GM23338 (cell line): ENCODE results near the gene FRAS1. TPM values are rescaled to one million over a fixed set of nuclear protein-coding genes. Genes with fewer than 3 reads are reported as not detected.

Experiments used
- ATAC-seq: fragments of 200-7000 bp; cut with Tn5 transposase; 3 replicates; pipeline ENCODE4 v1.9.1; 2020
- DNase-seq: peaks from one replicate; pipeline ENCODE4 v3.0.0-alpha.2; 2015; ENCODE audit warnings: low spot score
- H2AFZ ChIP-seq: fragments of 200-600 bp; sonication (generic); 2 replicates; pipeline ENCODE4 v1.8.0; 2016; ENCODE audit warnings: antibody characterized with exemption, mild to moderate bottlenecking, moderate library complexity
- H3F3A ChIP-seq: fragments of 200-600 bp; sonication (generic); replicated peaks from 2 replicates; pipeline ENCODE4 v1.8.0; 2017; ENCODE audit warnings: antibody characterized with exemption, mixed run types, low read depth
- H3K27ac ChIP-seq: fragments of 200-600 bp; sonication (generic); 2 replicates; pipeline ENCODE4 v1.6.1; 2016; ENCODE audit warnings: low read depth
- H3K27me3 ChIP-seq: fragments of 200-600 bp; sonication (generic); 2 replicates; pipeline ENCODE4 v1.8.0; 2016; ENCODE audit warnings: mild to moderate bottlenecking, mixed run types, moderate library complexity; ENCODE audit not compliant: insufficient read depth
- H3K36me3 ChIP-seq: fragments of 200-600 bp; sonication (generic); 2 replicates; pipeline ENCODE4 v1.8.0; 2016; ENCODE audit warnings: mild to moderate bottlenecking; ENCODE audit not compliant: insufficient read depth
- H3K4me1 ChIP-seq: fragments of 200-600 bp; sonication (generic); 2 replicates; pipeline ENCODE4 v1.8.0; 2016; ENCODE audit warnings: mild to moderate bottlenecking, moderate library complexity; ENCODE audit not compliant: insufficient read depth
- H3K4me2 ChIP-seq: fragments of 200-600 bp; sonication (generic); 2 replicates; pipeline ENCODE4 v1.7.1; 2017; ENCODE audit warnings: mixed run types
- H3K4me3 ChIP-seq: fragments of 200-600 bp; sonication (generic); 2 replicates; pipeline ENCODE4 v1.6.1; 2016; ENCODE audit warnings: mixed run types
- H3K79me2 ChIP-seq: fragments of 200-600 bp; sonication (generic); replicated peaks from 2 replicates; pipeline ENCODE4 v1.8.0; 2017; ENCODE audit warnings: mild to moderate bottlenecking; ENCODE audit not compliant: insufficient read depth
- H3K9me2 ChIP-seq: fragments of 200-600 bp; sonication (generic); 2 replicates; pipeline ENCODE4 v1.8.0; 2017; ENCODE audit not compliant: insufficient read depth
- H4K20me1 ChIP-seq: fragments of 200-600 bp; sonication (generic); replicated peaks from 2 replicates; pipeline ENCODE4 v1.8.0; 2017; ENCODE audit warnings: mild to moderate bottlenecking; ENCODE audit not compliant: insufficient read depth
- H3K27ac Mint-ChIP-seq: 2 replicates; pipeline ENCODE4 v1.8.0; 2020; ENCODE audit warnings: inconsistent platforms, mild to moderate bottlenecking, moderate library complexity, mixed read lengths
- H3K27me3 Mint-ChIP-seq: 3 replicates; pipeline ENCODE4 v1.8.0; 2022; ENCODE audit warnings: low read depth, mild to moderate bottlenecking, moderate library complexity, mixed read lengths, inconsistent platforms; ENCODE audit not compliant: insufficient read depth, poor library complexity
- H3K36me3 Mint-ChIP-seq: 3 replicates; pipeline ENCODE4 v1.8.0; 2021; ENCODE audit warnings: low read depth, mild to moderate bottlenecking, inconsistent platforms, moderate library complexity, mixed read lengths
- H3K4me1 Mint-ChIP-seq: 3 replicates; pipeline ENCODE4 v1.8.0; 2020; ENCODE audit warnings: mild to moderate bottlenecking, inconsistent platforms, mixed read lengths
- H3K4me3 Mint-ChIP-seq: 3 replicates; pipeline ENCODE4 v1.8.0; 2021; ENCODE audit warnings: moderate library complexity, mild to moderate bottlenecking, inconsistent platforms, mixed read lengths
- H3K9me3 Mint-ChIP-seq: 3 replicates; pipeline ENCODE4 v1.8.0; 2020; ENCODE audit warnings: moderate library complexity, mild to moderate bottlenecking, inconsistent platforms, mixed read lengths
- CREB1 ChIP-seq: fragments of 250-450 bp; sonication (Bioruptor Pico); IDR thresholded peaks from 2 replicates; pipeline ENCODE4 v1.5.0; 2020; ENCODE audit warnings: low read depth, mild to moderate bottlenecking, moderate library complexity
- CTCF ChIP-seq, 2 experiments: fragments of 200-600 bp in 1 of 2; sonication (generic) in 1 of 2; conservative IDR thresholded peaks; 2 replicates each; pipeline versions ENCODE4 v1.5.1 to v1.6.1; 2016 to 2017; ENCODE audit warnings: antibody characterized with exemption in 2 of 2, low read depth in 2 of 2, mild to moderate bottlenecking in 2 of 2, moderate library complexity in 1 of 2
- ETS1 ChIP-seq: IDR thresholded peaks from 2 replicates; pipeline ENCODE4 v1.6.1; 2016; ENCODE audit warnings: antibody characterized with exemption
- EZH2 ChIP-seq: fragments of 200-600 bp; sonication (generic); IDR thresholded peaks from one replicate; pipeline ENCODE4 v1.8.0; 2017; ENCODE audit warnings: antibody characterized with exemption, mild to moderate bottlenecking, low read depth; ENCODE audit not compliant: unreplicated experiment
- EZH2phosphoT487 ChIP-seq: fragments of 200-600 bp; sonication (generic); IDR thresholded peaks from one replicate; pipeline ENCODE4 v1.8.1; 2018; ENCODE audit warnings: antibody characterized with exemption; ENCODE audit not compliant: unreplicated experiment
- JUNB ChIP-seq: IDR thresholded peaks from one replicate; pipeline ENCODE4 v1.6.1; 2016; ENCODE audit warnings: antibody characterized with exemption; ENCODE audit not compliant: unreplicated experiment
- NANOG ChIP-seq: IDR thresholded peaks from 2 replicates; pipeline ENCODE4 v1.6.1; 2016; ENCODE audit warnings: antibody characterized with exemption, borderline replicate concordance
- POLR2AphosphoS5 ChIP-seq: IDR thresholded peaks from 2 replicates; pipeline ENCODE4 v1.6.1; 2016; ENCODE audit warnings: antibody characterized with exemption, low read depth
- STAT1 ChIP-seq: IDR thresholded peaks from one replicate; pipeline ENCODE4 v1.6.1; 2016; ENCODE audit warnings: antibody characterized with exemption; ENCODE audit not compliant: unreplicated experiment
- ZNF114 ChIP-seq: fragments of 250-450 bp; sonication (Bioruptor Pico); IDR thresholded peaks from 2 replicates; pipeline ENCODE4 v1.5.0; 2020; ENCODE audit warnings: mild to moderate bottlenecking, moderate library complexity
- ZNF331 ChIP-seq: fragments of 250-450 bp; sonication (Bioruptor Pico); IDR thresholded peaks from 2 replicates; pipeline ENCODE4 v1.5.0; 2020; ENCODE audit warnings: low read depth, mild to moderate bottlenecking, moderate library complexity
- ZNF462 ChIP-seq: fragments of 250-450 bp; sonication (Bioruptor Pico); IDR thresholded peaks from 2 replicates; pipeline ENCODE4 v1.5.0; 2020; ENCODE audit warnings: mild to moderate bottlenecking, moderate library complexity
- polyA plus RNA-seq: library from polyadenylated mRNA; unstranded; fragments of >200 nt; fragmentation: Nextera tagmentation; extraction: Ambion mirVana; gene quantifications from 2 replicates; pipeline ENCODE4 v1.2.1, GENCODE V29; 2016
- total RNA-seq: library from RNA; depleted of rRNA; stranded (reverse); fragments of >200 nt; shearing (Covaris generic); gene quantifications from 2 replicates; pipeline ENCODE4 v1.2.3, GENCODE V29; 2014
- TF ChIP-seq, protein P1 (sequence below): IDR thresholded peaks from one replicate; pipeline ENCODE4 v1.6.1; 2018; ENCODE audit warnings: antibody characterized with exemption; ENCODE audit not compliant: unreplicated experiment

The FRAS1 gene
- total and polyA plus RNA-seq, 2 experiments from 2014 or later: 12.4 to 108 TPM

GRCh38 chr4:78519962-78520361 lies 462.8 kb downstream of the FRAS1 start:
- DNase-seq (no peak), ATAC-seq (no peak)
- H3K4me1 Mint-ChIP-seq: no peaks in the 10 kb centered on the region
- H3K4me1 ChIP-seq: no peaks in the 10 kb centered on the region
- no peak for TF ChIP-seq JUNB
- TF ChIP-seq STAT1: no peak
- no peak for TF ChIP-seq ETS1
- no peak for TF ChIP-seq ZNF114 (CRISPR knock-in tag)
- TF ChIP-seq NANOG: no peak
- TF ChIP-seq ZNF331 (CRISPR knock-in tag): no peak
- no peak for TF ChIP-seq CTCF (conservative IDR thresholded peaks at IDR 0.05; ENCODE audit: low read depth in 2 of 2)
- no peak for TF ChIP-seq EZH2
- no peak for TF ChIP-seq ZNF462 (CRISPR knock-in tag)
- TF ChIP-seq EZH2phosphoT487: no peak
- TF ChIP-seq POLR2AphosphoS5: no peak
- TF ChIP-seq, protein P1, sequence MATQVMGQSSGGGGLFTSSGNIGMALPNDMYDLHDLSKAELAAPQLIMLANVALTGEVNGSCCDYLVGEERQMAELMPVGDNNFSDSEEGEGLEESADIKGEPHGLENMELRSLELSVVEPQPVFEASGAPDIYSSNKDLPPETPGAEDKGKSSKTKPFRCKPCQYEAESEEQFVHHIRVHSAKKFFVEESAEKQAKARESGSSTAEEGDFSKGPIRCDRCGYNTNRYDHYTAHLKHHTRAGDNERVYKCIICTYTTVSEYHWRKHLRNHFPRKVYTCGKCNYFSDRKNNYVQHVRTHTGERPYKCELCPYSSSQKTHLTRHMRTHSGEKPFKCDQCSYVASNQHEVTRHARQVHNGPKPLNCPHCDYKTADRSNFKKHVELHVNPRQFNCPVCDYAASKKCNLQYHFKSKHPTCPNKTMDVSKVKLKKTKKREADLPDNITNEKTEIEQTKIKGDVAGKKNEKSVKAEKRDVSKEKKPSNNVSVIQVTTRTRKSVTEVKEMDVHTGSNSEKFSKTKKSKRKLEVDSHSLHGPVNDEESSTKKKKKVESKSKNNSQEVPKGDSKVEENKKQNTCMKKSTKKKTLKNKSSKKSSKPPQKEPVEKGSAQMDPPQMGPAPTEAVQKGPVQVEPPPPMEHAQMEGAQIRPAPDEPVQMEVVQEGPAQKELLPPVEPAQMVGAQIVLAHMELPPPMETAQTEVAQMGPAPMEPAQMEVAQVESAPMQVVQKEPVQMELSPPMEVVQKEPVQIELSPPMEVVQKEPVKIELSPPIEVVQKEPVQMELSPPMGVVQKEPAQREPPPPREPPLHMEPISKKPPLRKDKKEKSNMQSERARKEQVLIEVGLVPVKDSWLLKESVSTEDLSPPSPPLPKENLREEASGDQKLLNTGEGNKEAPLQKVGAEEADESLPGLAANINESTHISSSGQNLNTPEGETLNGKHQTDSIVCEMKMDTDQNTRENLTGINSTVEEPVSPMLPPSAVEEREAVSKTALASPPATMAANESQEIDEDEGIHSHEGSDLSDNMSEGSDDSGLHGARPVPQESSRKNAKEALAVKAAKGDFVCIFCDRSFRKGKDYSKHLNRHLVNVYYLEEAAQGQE: no peak
- TF ChIP-seq CREB1 (CRISPR knock-in tag): no peak
- no peak overlapping the region for H3K27ac ChIP-seq
- no peaks in the 10 kb centered on the region for H3F3A ChIP-seq
- H3K27me3 Mint-ChIP-seq: peaks cover 4% of the 10 kb centered on the region
- no peak overlapping the region for H3K4me2 ChIP-seq
- no peaks in the 10 kb centered on the region; the same call in 1 of the 2 replicates for H4K20me1 ChIP-seq
- H3K4me3 ChIP-seq: no peak overlapping the region
- no peaks in the 10 kb centered on the region for H3K27me3 ChIP-seq
- no peak overlapping the region for H3K4me3 Mint-ChIP-seq
- H3K9me3 Mint-ChIP-seq: no peaks in the 10 kb centered on the region
- H3K79me2 ChIP-seq: no peaks in the 10 kb centered on the region
- peaks cover 21% of the 10 kb centered on the region for H3K36me3 Mint-ChIP-seq
- H3K27ac Mint-ChIP-seq: no peak overlapping the region
- H2AFZ ChIP-seq: no peak overlapping the region
- no peaks in the 10 kb centered on the region for H3K9me2 ChIP-seq
- peaks cover 19% of the 10 kb centered on the region for H3K36me3 ChIP-seq
